Esophagus squamous epithelium (tissue), 5 donors: ENCODE results near the gene SYT12. TPM values are rescaled to one million over a fixed set of nuclear protein-coding genes. Genes with fewer than 3 reads are reported as not detected.

Experiments
- DNase-seq: peaks from one replicate; lab custom pipeline; 2025; lab: John Stamatoyannopoulos, UW
- H3K27ac ChIP-seq, 4 donors: fragments of 200-600 bp; sonication (generic); one replicate each; pipeline ENCODE4 v1.5.1; 2016 to 2019; ENCODE audit warnings: mild to moderate bottlenecking in 1 of 4
- H3K27me3 ChIP-seq, 4 donors: fragments of 200-600 bp; sonication (generic); 1 replicate in 3 of 4; 2 replicates in 1 of 4; pipeline versions ENCODE4 v1.5.1 to v1.6.0; 2017 to 2021; ENCODE audit warnings: antibody characterized with exemption in 1 of 4
- H3K36me3 ChIP-seq, 3 donors: fragments of 200-600 bp; sonication (generic); one replicate each; pipeline ENCODE4 v1.5.1; 2016 to 2019
- H3K4me1 ChIP-seq, 3 donors: fragments of 200-600 bp; sonication (generic); one replicate each; pipeline ENCODE4 v1.5.1; 2017 to 2019
- H3K4me3 ChIP-seq, 4 donors: fragments of 200-600 bp; sonication (generic); 1 replicate in 3 of 4; 2 replicates in 1 of 4; pipeline ENCODE4 v1.5.1; 2016 to 2019; ENCODE audit warnings: mild to moderate bottlenecking in 2 of 4, moderate library complexity in 1 of 4
- H3K9me3 ChIP-seq, 3 donors: fragments of 200-600 bp; sonication (generic); one replicate each; pipeline ENCODE4 v1.5.1; 2016 to 2019
- POLR2A ChIP-seq, 4 donors: fragments of 450-650 bp; IDR thresholded peaks; one replicate each; pipeline ENCODE4 v1.6.1; 2017; ENCODE audit warnings: antibody characterized with exemption in 4 of 4, mild to moderate bottlenecking in 4 of 4, moderate library complexity in 3 of 4
- WGBS, 2 donors: methylation state at CpG; one replicate each; pipeline ENCODE4 v1.1.5; 2018; 5-methylcytosine and 5-hydroxymethylcytosine counted together
- intact Hi-C: fragments of 100-400 bp; cut with DNase I; formaldehyde crosslinking; loops from one replicate; pipeline ENCODE4 v1.15.0; 2022
- total RNA-seq, 4 donors: library from RNA; depleted of rRNA; stranded (reverse); fragments of >200 nt; gene quantifications; one replicate each; pipeline ENCODE4 v1.1.0, GENCODE V29; 2016
- TF ChIP-seq, protein P1 (sequence below), 6 experiments: fragments of 450-650 bp in 4 of 6; fragments of 200-600 bp in 2 of 6; sonication (generic) in 2 of 6; IDR thresholded peaks; one replicate each; pipeline ENCODE4 v1.5.1; 2016 to 2019; ENCODE audit warnings: antibody characterized with exemption in 6 of 6, mild to moderate bottlenecking in 4 of 6, moderate library complexity in 4 of 6
- donor health status: DM: yes; HTN: yes; CAD: no.

Gene SYT12
- total RNA-seq, 4 donors from 2014 or later: 0.76 to 1.7 (median 0.99) TPM

- WGBS, 2 donors: 92 to 100% methylated on average over 3 to 7 of the region's 7 CpGs
- H3K9me3 ChIP-seq: no peaks in the 10 kb centered on the region
- H3K4me1 ChIP-seq: no peaks in the 10 kb centered on the region
- H3K27ac ChIP-seq: no peak overlapping the region
- H3K27me3 ChIP-seq: no peaks in the 10 kb centered on the region
- H3K36me3 ChIP-seq: no peaks in the 10 kb centered on the region
- intact Hi-C loops: no loop called here
- no peak overlapping the region for H3K4me3 ChIP-seq
- no peak for DNase-seq
- TF ChIP-seq POLR2A (IDR thresholded peaks at IDR 0.05): no peak
- TF ChIP-seq, protein P1, sequence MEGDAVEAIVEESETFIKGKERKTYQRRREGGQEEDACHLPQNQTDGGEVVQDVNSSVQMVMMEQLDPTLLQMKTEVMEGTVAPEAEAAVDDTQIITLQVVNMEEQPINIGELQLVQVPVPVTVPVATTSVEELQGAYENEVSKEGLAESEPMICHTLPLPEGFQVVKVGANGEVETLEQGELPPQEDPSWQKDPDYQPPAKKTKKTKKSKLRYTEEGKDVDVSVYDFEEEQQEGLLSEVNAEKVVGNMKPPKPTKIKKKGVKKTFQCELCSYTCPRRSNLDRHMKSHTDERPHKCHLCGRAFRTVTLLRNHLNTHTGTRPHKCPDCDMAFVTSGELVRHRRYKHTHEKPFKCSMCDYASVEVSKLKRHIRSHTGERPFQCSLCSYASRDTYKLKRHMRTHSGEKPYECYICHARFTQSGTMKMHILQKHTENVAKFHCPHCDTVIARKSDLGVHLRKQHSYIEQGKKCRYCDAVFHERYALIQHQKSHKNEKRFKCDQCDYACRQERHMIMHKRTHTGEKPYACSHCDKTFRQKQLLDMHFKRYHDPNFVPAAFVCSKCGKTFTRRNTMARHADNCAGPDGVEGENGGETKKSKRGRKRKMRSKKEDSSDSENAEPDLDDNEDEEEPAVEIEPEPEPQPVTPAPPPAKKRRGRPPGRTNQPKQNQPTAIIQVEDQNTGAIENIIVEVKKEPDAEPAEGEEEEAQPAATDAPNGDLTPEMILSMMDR (IDR thresholded peaks at IDR 0.05): no peak
Measured at GRCh38 chr11:67007126-67007525, 15.8 kb upstream of the SYT12 start.

DNA sequence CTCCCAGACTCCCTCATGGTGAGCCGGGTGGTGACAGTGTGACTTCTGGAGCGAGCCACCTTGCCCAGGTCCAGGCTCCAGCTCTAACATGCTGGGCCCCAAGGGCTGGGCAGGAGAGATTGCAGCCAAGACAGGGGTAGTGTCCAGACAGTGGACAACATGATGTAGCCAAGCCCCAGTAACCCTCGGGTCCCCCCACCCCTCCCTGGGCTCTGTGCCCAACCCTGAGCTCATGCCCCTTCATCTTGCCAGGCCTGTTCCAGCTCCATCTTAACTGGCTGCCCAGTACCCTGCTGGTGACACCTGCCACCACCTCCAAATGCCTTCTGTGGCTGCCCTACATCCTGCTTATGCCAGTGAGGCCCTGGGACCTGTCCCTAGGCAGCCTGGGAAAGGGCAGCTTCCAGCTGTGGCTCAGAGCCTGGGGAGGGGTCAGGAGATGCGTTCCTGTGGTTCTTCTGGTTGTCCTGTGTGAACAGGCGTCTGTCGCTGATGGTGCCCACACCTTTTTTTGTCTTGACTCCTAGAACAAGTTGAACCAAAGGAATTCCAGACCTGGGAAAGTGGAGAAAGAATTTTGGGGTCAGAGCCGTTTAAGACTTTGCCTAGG lies 12.5 kb upstream of the SYT12 start:
- H3K4me3 ChIP-seq: no peak overlapping the region
- H3K27ac ChIP-seq: no peak overlapping the region
- H3K36me3 ChIP-seq: no peaks in the 10 kb centered on the region
- H3K9me3 ChIP-seq: no peaks in the 10 kb centered on the region
- DNase-seq: no peak
- WGBS, 2 donors: 70 to 82% methylated on average over 4 to 5 of the region's 7 CpGs
- TF ChIP-seq POLR2A (IDR thresholded peaks at IDR 0.05): no peak
- H3K4me1 ChIP-seq: no peaks in the 10 kb centered on the region
- no peaks in the 10 kb centered on the region for H3K27me3 ChIP-seq
- intact Hi-C loops: no loop called here

DNA sequence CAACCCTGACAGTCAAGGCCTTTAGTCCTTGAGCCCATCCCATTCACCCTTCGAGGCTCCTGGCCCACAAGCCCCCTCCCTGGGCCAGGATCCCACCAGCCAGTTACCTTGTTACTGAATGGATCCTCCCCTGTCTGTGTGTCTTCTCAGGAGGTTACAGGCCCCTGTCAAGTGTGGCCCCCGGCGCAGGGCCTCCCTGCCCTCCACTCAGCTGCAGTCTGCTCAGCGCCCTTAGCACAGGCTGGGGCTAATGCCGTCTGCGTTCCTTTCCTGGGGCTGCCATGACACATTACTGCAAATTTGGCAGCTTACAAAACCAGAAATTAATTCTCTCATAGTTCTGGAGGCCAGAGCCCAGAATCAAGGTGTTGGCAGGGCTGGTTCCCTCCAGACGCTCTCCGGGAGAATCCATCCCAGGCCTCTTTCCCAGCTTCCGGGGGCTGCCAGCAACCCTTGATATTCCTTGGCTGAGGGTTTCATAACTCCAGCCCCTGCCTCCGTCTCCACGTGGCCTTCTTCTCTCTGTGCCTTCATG lies 9.4 kb upstream of the SYT12 start:
- H3K9me3 ChIP-seq: no peaks in the 10 kb centered on the region
- WGBS, 2 donors: 84 to 90% methylated on average over 10 to 11 of the region's 11 CpGs
- no peak overlapping the region for H3K4me3 ChIP-seq
- no peaks in the 10 kb centered on the region for H3K36me3 ChIP-seq
- TF ChIP-seq, protein P1 (IDR thresholded peaks at IDR 0.05): no peak
- no peak for TF ChIP-seq POLR2A (IDR thresholded peaks at IDR 0.05)
- H3K4me1 ChIP-seq: no peaks in the 10 kb centered on the region
- no peak overlapping the region for H3K27ac ChIP-seq
- no peaks in the 10 kb centered on the region for H3K27me3 ChIP-seq
- no peak for DNase-seq
- intact Hi-C loops: no loop called here

DNA sequence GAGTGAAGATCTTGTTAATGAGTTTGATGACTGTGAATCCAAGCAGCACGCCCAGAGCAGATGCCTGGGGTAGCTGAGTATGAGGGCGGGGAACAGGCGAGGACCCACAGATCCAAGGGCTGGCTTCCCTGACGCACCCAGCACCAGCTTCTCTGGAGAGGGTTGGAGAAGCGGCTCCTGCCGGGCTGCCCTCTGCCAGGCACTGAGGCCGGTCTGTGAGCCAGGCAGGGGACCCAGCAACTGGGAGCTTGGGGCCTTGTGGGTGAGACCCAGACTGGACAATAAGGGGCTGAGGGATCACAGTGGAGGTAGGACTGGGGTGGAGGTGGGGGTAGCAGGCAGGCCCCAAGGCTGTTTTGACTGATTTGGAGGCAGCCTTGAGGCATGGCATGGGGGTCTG lies 8.6 kb upstream of the SYT12 start:
- TF ChIP-seq, protein P1 (IDR thresholded peaks at IDR 0.05): no peak
- TF ChIP-seq POLR2A (IDR thresholded peaks at IDR 0.05): no peak
- Histone ChIP-seq H3K27me3 (no peaks in the 10 kb centered on the region), H3K4me3 (no peak overlapping the region), H3K9me3 (no peaks in the 10 kb centered on the region), H3K36me3 (no peaks in the 10 kb centered on the region), H3K27ac (no peak overlapping the region), H3K4me1 (no peaks in the 10 kb centered on the region)
- 90% methylated on average over 6 of the region's 7 CpGs; no CpG with 5 or more reads in 1 of the 2 donors for WGBS, 2 donors
- intact Hi-C loops: no loop called here
- DNase-seq: no peak

- H3K36me3 ChIP-seq: no peaks in the 10 kb centered on the region
- H3K4me3 ChIP-seq: no peak overlapping the region
- WGBS, 2 donors: 89 to 91% methylated on average over 5 to 8 of the region's 8 CpGs
- H3K27ac ChIP-seq: no peak overlapping the region
- no peak for TF ChIP-seq POLR2A (IDR thresholded peaks at IDR 0.05)
- TF ChIP-seq, protein P1 (IDR thresholded peaks at IDR 0.05): no peak
- intact Hi-C loops: no loop called here
- no peaks in the 10 kb centered on the region for H3K9me3 ChIP-seq
- no peaks in the 10 kb centered on the region for H3K4me1 ChIP-seq
- no peak for DNase-seq
- H3K27me3 ChIP-seq: no peaks in the 10 kb centered on the region
Measured at GRCh38 chr11:67015048-67015447, 7.9 kb upstream of the SYT12 start.
